AG09309 (cell line): ENCODE measurements around the gene PARD3.

Experiments
- DNase-seq: peaks from one replicate; pipeline ENCODE4 v3.0.0-alpha.2; 2010; ENCODE audit warnings: low read depth
- H3K4me3 ChIP-seq: 2 replicates; pipeline ENCODE4 v1.5.1; 2011; ENCODE audit warnings: mild to moderate bottlenecking, low read depth, low read length, moderate library complexity; ENCODE audit not compliant: control insufficient read depth
- TF ChIP-seq, protein P1 (sequence below): IDR thresholded peaks from 2 replicates; pipeline ENCODE4 v1.5.1; 2011; ENCODE audit warnings: mild to moderate bottlenecking, low read depth, low read length, inconsistent platforms; ENCODE audit not compliant: insufficient read depth, control insufficient read depth; ENCODE audit errors: missing control alignments

Gene PARD3

DNA sequence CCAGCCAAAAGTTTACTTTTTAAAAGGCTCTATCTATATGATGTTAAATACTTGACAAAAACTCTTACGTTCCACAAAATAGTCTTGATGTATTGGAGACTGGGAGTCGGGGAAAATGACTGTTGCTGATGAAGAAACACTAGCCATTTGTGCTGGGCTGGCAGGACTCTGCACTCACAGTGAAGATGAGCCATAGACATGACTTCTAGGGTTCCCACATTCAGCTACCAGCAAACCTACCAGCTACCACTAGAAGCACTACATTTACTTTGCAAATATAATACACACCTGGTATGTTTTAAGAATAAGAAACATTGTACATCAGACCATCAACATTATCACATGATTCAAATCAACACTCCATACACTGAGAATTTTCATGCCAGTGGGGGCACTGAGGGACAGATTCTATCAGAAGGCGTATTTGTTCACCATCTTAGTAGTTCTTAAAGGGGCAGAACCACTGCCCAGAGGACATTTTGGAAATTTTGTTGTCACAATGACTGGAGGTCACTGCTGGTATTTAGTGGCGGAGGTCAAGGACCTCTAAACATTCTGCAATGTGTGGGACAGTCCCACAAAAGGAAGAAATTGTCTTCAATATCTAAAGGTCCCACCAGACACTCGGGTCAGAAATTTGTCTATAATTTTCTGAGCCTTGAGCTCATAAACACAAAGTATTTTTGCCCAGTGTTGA, 52.3 kb downstream of the PARD3 start:
- no peak for DNase-seq
- H3K4me3 ChIP-seq = no peak overlapping the region
- TF ChIP-seq, protein P1, sequence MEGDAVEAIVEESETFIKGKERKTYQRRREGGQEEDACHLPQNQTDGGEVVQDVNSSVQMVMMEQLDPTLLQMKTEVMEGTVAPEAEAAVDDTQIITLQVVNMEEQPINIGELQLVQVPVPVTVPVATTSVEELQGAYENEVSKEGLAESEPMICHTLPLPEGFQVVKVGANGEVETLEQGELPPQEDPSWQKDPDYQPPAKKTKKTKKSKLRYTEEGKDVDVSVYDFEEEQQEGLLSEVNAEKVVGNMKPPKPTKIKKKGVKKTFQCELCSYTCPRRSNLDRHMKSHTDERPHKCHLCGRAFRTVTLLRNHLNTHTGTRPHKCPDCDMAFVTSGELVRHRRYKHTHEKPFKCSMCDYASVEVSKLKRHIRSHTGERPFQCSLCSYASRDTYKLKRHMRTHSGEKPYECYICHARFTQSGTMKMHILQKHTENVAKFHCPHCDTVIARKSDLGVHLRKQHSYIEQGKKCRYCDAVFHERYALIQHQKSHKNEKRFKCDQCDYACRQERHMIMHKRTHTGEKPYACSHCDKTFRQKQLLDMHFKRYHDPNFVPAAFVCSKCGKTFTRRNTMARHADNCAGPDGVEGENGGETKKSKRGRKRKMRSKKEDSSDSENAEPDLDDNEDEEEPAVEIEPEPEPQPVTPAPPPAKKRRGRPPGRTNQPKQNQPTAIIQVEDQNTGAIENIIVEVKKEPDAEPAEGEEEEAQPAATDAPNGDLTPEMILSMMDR = no peak

DNA sequence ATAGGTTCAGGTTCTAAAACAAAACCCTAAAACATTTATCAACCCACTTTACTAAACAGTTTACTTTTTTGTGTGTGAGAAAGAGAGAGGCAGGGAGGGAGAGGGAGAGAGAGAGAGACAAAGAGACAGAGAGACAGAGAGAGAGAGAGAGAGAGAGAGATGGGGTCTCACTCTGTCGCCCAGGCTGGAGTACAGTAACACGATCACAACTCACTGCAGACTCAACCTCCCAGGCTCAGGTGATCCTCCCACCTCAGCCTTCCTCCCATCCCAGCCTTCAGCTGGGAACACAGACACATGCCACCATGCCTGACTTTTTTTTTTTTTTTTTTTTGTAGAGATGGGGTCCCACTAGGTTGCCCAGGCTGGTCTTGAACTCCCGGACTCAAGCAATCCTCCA, 52.9 kb downstream of the PARD3 start:
- TF ChIP-seq, protein P1 = no peak
- no peak for DNase-seq
- no peak overlapping the region for H3K4me3 ChIP-seq

DNA sequence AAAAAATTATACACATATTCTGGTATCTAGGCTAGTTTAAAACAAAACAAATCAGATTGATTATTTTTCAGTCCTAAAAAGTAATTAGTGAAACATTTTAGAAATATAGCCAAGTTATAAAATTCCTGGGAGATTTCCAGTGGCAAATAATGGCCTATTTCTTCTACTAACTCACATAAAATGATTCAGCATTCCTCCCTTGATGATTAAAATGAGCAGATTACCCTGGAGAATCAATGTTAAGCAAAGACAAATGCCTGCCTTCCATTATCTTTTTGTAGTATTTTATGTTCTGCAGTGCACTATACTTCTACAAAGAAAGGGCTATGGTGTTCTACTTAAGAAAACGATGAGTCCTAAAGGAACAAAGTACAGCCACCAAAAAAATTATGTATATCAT, 53.6 kb downstream of the PARD3 start:
- no peak overlapping the region for H3K4me3 ChIP-seq
- TF ChIP-seq, protein P1 = no peak
- no peak for DNase-seq

DNA sequence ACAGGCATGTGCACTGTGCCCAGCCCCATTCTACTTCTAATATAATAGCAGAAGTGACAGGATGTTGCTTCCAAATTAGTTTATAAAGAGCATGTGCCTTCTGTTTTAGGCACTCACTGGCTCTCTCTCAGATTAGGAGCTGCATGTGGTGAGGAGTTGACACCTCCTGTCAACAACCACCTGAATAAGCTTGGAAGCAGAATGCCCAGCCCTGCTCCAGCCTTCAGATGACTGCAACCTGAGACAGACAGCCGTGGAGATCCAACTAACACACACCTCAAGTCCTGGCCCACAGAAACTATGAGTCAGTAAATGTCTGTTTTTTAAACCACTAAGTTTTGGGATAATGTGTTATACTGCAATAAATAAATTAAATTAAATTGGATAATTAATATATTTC, 54.5 kb downstream of the PARD3 start:
- H3K4me3 ChIP-seq = no peak overlapping the region
- TF ChIP-seq, protein P1 = no peak
- no peak for DNase-seq

DNA sequence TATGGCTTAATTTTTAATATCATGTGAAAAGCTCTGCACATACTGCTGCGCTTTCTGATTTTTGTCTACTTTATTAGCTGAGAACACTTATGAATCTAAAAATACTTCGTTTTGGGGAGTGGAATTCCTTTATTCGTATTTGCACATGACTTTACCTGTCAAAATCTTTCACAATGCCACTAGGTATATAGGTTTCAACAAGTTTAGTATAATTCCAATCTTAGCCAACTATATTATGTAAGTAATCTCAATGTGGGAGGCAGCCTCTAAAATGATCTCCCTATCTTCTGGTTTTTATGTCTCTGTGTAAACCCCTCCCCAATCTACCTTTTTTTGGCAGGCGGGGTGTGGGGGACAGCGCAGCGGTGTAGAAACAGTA, 55.3 kb downstream of the PARD3 start:
- H3K4me3 ChIP-seq = no peak overlapping the region
- TF ChIP-seq, protein P1 = no peak
- no peak for DNase-seq

DNA sequence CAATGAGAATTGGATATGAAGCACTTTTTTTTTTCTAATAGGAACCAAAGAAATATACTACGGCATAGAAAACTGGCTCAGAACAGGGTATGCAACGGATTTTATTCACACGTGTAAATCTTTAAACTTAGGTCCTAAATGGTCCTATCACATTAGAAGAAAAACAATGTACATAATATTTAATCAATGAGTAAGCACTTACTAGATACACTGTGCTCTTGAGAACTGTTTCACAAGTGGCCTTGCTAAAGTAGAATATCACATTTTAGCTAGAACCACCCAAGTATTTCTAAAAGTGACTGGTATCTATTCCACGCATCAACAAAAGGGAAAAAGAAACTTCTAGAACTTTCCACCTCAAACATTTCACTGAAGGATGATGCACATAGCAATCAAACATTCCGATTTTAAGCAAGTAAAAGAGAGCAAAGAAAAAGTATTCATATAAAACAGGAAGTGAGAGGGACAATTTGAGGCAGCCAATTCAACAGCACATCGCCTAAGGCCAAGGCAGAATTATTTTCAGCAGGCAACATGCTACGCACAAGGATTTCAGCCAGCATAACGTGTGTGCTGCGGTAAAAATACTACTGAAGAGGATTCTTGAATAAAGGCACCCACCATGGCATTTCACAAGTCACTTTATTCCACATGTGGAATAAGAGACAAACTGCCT, 55.8 kb downstream of the PARD3 start:
- TF ChIP-seq, protein P1 = no peak
- DNase-seq = no peak
- H3K4me3 ChIP-seq = no peak overlapping the region
